Liver (tissue), 3 donors: Measurements from ENCODE around the gene STRC.
"Not testable (repeated sequence)": the region's sequence is repeated elsewhere in the genome, so short reads cannot be mapped to it uniquely, and the experiment has no call there.

Experiments
- FOXA1 ChIP-seq: IDR thresholded peaks from 2 replicates; pipeline ENCODE4 v1.6.1; 2016; ENCODE audit warnings: antibody characterized with exemption
- GABPA ChIP-seq, 2 donors: IDR thresholded peaks in 1 of 2; conservative IDR thresholded peaks in 1 of 2; 2 replicates each; pipeline ENCODE4 v1.6.1; 2016; ENCODE audit warnings: antibody characterized with exemption in 2 of 2, mild to moderate bottlenecking in 1 of 2, moderate library complexity in 1 of 2
- HNF4A ChIP-seq, 2 donors: conservative IDR thresholded peaks; 2 replicates each; pipeline ENCODE4 v1.6.1; 2016; ENCODE audit warnings: antibody characterized with exemption in 2 of 2, mild to moderate bottlenecking in 2 of 2
- HNF4G ChIP-seq: IDR thresholded peaks from 2 replicates; pipeline ENCODE4 v1.6.1; 2016; ENCODE audit warnings: antibody characterized with exemption
- JUND ChIP-seq, 2 donors: IDR thresholded peaks; 2 replicates each; pipeline ENCODE4 v1.6.1; 2016; ENCODE audit warnings: antibody characterized with exemption in 2 of 2
- RAD21 ChIP-seq, 2 donors: IDR thresholded peaks; 2 replicates each; pipeline ENCODE4 v1.6.1; 2016; ENCODE audit warnings: antibody characterized with exemption in 2 of 2, mild to moderate bottlenecking in 2 of 2
- TAF1 ChIP-seq: conservative IDR thresholded peaks from 2 replicates; pipeline ENCODE4 v1.6.1; 2016; ENCODE audit warnings: antibody characterized with exemption, mild to moderate bottlenecking
- YY1 ChIP-seq: IDR thresholded peaks from 2 replicates; pipeline ENCODE4 v1.6.1; 2016; ENCODE audit warnings: antibody characterized with exemption, mild to moderate bottlenecking
- TF ChIP-seq, protein P1 (sequence below): fragments of 150-350 bp; IDR thresholded peaks from 2 replicates; pipeline ENCODE4 v1.5.1; 2017; ENCODE audit warnings: improper control_type of control experiment, low read depth, low read length; ENCODE audit not compliant: missing input control
- TF ChIP-seq, protein P2 (sequence below): IDR thresholded peaks from 2 replicates; pipeline ENCODE4 v1.6.1; 2016; ENCODE audit warnings: antibody characterized with exemption
- TF ChIP-seq, protein P3 (sequence below): IDR thresholded peaks from 2 replicates; pipeline ENCODE4 v1.6.1; 2016; ENCODE audit warnings: antibody characterized with exemption, mild to moderate bottlenecking
- TF ChIP-seq, protein P4 (sequence below): IDR thresholded peaks from 2 replicates; pipeline ENCODE4 v1.6.1; 2016; ENCODE audit warnings: antibody characterized with exemption
- TF ChIP-seq, protein P5 (sequence below): IDR thresholded peaks from 2 replicates; pipeline ENCODE4 v1.6.1; 2016; ENCODE audit warnings: antibody characterized with exemption
- donor health status: healthy.
- donor health status: healthy.

DNA sequence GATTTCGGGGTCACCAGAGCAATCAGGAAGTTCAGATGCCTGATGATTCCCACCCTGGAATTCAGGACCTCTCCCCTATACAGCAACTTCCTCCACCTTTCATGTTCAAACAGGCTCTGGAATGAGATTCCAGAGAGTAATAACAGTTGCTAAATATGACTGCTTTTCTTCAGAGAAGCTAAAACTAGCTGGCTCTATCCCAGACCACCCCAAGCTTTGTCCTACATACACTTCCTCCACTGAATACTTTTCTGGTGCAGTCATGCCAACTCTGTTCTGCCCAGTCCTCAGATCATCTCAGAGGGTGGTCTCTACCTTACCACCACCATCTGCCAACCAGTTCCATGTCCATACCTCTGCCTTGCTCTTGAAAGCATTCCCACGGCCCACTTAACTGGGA lies 52.0 kb downstream of the STRC start:
- TF ChIP-seq, protein P1, sequence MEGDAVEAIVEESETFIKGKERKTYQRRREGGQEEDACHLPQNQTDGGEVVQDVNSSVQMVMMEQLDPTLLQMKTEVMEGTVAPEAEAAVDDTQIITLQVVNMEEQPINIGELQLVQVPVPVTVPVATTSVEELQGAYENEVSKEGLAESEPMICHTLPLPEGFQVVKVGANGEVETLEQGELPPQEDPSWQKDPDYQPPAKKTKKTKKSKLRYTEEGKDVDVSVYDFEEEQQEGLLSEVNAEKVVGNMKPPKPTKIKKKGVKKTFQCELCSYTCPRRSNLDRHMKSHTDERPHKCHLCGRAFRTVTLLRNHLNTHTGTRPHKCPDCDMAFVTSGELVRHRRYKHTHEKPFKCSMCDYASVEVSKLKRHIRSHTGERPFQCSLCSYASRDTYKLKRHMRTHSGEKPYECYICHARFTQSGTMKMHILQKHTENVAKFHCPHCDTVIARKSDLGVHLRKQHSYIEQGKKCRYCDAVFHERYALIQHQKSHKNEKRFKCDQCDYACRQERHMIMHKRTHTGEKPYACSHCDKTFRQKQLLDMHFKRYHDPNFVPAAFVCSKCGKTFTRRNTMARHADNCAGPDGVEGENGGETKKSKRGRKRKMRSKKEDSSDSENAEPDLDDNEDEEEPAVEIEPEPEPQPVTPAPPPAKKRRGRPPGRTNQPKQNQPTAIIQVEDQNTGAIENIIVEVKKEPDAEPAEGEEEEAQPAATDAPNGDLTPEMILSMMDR = not testable (repeated sequence)
- TF ChIP-seq, protein P2, sequence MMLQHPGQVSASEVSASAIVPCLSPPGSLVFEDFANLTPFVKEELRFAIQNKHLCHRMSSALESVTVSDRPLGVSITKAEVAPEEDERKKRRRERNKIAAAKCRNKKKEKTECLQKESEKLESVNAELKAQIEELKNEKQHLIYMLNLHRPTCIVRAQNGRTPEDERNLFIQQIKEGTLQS = not testable (repeated sequence)
- TF ChIP-seq, protein P3, sequence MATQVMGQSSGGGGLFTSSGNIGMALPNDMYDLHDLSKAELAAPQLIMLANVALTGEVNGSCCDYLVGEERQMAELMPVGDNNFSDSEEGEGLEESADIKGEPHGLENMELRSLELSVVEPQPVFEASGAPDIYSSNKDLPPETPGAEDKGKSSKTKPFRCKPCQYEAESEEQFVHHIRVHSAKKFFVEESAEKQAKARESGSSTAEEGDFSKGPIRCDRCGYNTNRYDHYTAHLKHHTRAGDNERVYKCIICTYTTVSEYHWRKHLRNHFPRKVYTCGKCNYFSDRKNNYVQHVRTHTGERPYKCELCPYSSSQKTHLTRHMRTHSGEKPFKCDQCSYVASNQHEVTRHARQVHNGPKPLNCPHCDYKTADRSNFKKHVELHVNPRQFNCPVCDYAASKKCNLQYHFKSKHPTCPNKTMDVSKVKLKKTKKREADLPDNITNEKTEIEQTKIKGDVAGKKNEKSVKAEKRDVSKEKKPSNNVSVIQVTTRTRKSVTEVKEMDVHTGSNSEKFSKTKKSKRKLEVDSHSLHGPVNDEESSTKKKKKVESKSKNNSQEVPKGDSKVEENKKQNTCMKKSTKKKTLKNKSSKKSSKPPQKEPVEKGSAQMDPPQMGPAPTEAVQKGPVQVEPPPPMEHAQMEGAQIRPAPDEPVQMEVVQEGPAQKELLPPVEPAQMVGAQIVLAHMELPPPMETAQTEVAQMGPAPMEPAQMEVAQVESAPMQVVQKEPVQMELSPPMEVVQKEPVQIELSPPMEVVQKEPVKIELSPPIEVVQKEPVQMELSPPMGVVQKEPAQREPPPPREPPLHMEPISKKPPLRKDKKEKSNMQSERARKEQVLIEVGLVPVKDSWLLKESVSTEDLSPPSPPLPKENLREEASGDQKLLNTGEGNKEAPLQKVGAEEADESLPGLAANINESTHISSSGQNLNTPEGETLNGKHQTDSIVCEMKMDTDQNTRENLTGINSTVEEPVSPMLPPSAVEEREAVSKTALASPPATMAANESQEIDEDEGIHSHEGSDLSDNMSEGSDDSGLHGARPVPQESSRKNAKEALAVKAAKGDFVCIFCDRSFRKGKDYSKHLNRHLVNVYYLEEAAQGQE = not testable (repeated sequence)
- TF ChIP-seq, protein P4, sequence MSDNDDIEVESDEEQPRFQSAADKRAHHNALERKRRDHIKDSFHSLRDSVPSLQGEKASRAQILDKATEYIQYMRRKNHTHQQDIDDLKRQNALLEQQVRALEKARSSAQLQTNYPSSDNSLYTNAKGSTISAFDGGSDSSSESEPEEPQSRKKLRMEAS = not testable (repeated sequence)
- TF ChIP-seq FOXA1; RAD21 (IDR thresholded peaks at IDR 0.05); JUND (IDR thresholded peaks at IDR 0.05); TAF1; GABPA (IDR thresholded peaks at IDR 0.05 in 1 of 2, conservative IDR thresholded peaks at IDR 0.05 in 1 of 2); HNF4G; YY1; HNF4A (conservative IDR thresholded peaks at IDR 0.05): not testable (repeated sequence)
- TF ChIP-seq, protein P5, sequence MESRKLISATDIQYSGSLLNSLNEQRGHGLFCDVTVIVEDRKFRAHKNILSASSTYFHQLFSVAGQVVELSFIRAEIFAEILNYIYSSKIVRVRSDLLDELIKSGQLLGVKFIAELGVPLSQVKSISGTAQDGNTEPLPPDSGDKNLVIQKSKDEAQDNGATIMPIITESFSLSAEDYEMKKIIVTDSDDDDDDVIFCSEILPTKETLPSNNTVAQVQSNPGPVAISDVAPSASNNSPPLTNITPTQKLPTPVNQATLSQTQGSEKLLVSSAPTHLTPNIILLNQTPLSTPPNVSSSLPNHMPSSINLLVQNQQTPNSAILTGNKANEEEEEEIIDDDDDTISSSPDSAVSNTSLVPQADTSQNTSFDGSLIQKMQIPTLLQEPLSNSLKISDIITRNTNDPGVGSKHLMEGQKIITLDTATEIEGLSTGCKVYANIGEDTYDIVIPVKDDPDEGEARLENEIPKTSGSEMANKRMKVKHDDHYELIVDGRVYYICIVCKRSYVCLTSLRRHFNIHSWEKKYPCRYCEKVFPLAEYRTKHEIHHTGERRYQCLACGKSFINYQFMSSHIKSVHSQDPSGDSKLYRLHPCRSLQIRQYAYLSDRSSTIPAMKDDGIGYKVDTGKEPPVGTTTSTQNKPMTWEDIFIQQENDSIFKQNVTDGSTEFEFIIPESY = not testable (repeated sequence)
